ENCODE results near the gene ATP6V0A1. TPM values are rescaled to one million over a fixed set of nuclear protein-coding genes. Genes with fewer than 3 reads are reported as not detected.
"Not testable (repeated sequence)": the region's sequence is repeated elsewhere in the genome, so short reads cannot be mapped to it uniquely, and the experiment has no call there.

Gene ATP6V0A1
- polyA plus RNA-seq, 1 donor from 2014 or later: 92.1 TPM

DNA sequence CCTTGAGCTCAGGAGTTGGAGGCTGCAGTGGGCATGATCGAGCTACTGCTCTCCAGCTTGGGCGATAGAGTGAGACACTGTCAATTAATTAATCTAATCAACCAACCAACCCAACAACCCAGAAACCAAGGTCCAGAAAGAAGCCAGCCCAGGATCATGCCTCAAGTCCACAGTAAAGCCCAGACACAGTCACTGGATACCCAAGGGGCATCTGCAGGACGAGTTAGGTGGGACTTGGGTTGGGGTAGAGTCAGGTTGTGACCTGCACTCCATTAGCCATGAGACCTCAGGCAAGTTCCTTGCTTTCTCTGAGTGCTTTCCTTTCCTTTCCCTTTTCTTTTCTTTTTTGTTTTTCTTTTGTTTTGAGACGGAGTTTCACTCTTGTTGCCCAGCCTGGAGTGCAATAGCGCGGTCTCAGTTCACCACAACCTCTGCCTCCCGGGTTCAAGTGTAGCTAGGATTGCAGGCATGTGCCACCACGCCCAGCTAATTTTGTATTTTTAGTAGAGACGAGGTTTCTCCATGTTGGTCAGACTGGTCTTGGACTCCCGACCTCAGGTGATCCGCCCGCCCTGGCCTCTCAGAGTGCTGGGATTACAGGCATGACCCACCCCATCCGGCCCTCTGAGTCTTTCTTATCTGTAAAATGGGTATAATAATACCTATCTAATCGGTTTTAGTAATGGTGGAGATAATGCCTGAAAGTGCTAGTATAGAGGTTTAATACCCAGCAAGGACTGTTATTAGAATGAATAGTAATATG is 90.5 kb downstream of the ATP6V0A1 start:
- Histone ChIP-seq H3K27me3 (ENCODE audit: insufficient read depth, low read depth, low read length) (no peaks in the 10 kb centered on the region), H3K79me2 (replicated peaks; ENCODE audit: insufficient read depth, low read length) (no peaks in the 10 kb centered on the region), H3K9ac (ENCODE audit: low read length) (no peak overlapping the region), H3K36me3 (ENCODE audit: insufficient read depth, low read length) (no peaks in the 10 kb centered on the region), H3K9me2 (ENCODE audit: insufficient read depth, low read length) (no peaks in the 10 kb centered on the region), H3K4me2 (ENCODE audit: low read length) (no peak overlapping the region), H3K27ac (ENCODE audit: low read length) (no peak overlapping the region), H3K4me3 (ENCODE audit: low read length) (no peak overlapping the region), H2AFZ (ENCODE audit: low read depth, low read length) (no peak overlapping the region), H4K20me1 (ENCODE audit: insufficient read depth) (no peaks in the 10 kb centered on the region), H3F3A (ENCODE audit: insufficient read depth, low read length, poor library complexity, severe bottlenecking) (no peaks in the 10 kb centered on the region), H3K9me3 (ENCODE audit: low read length) (no peaks in the 10 kb centered on the region)
- TF ChIP-seq MXI1 (conservative IDR thresholded peaks at IDR 0.05; ENCODE audit: poor library complexity, severe bottlenecking): no peak
- TF ChIP-seq, protein P1, sequence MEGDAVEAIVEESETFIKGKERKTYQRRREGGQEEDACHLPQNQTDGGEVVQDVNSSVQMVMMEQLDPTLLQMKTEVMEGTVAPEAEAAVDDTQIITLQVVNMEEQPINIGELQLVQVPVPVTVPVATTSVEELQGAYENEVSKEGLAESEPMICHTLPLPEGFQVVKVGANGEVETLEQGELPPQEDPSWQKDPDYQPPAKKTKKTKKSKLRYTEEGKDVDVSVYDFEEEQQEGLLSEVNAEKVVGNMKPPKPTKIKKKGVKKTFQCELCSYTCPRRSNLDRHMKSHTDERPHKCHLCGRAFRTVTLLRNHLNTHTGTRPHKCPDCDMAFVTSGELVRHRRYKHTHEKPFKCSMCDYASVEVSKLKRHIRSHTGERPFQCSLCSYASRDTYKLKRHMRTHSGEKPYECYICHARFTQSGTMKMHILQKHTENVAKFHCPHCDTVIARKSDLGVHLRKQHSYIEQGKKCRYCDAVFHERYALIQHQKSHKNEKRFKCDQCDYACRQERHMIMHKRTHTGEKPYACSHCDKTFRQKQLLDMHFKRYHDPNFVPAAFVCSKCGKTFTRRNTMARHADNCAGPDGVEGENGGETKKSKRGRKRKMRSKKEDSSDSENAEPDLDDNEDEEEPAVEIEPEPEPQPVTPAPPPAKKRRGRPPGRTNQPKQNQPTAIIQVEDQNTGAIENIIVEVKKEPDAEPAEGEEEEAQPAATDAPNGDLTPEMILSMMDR (IDR thresholded peaks at IDR 0.05; ENCODE audit: poor library complexity, severe bottlenecking): no peak

DNA sequence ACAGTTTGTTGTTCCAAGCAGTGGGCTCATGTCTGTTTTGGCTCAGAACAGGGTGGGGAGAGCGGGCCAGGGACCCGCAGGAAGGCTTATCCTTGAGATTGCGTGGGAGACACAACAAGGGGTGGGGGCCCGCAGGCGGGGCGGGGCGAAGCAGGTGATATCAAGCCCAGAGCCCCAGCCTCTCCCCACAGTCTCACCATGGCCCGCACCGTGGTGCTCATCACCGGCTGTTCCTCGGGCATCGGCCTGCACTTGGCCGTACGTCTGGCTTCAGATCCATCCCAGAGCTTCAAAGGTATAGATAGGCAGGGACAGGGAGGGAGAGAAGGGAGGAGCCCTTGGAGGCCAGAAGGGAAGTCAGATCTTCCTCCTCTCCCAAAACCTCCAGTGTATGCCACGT is 94.1 kb downstream of the ATP6V0A1 start, which contains the start of gene HSD17B1:
TSS of gene HSD17B1 (plus strand) at position 188 of the 400 bp plus-strand sequence. CDS start at position 199, 11 bp downstream.
- H3K9me3 ChIP-seq (ENCODE audit: low read length); H3K79me2 ChIP-seq (replicated peaks; ENCODE audit: insufficient read depth, low read length); H3K27ac ChIP-seq (ENCODE audit: low read length); H3K36me3 ChIP-seq (ENCODE audit: insufficient read depth, low read length); H3F3A ChIP-seq (ENCODE audit: insufficient read depth, low read length, poor library complexity, severe bottlenecking); H2AFZ ChIP-seq (ENCODE audit: low read depth, low read length); H3K27me3 ChIP-seq (ENCODE audit: insufficient read depth, low read depth, low read length); H3K9ac ChIP-seq (ENCODE audit: low read length); H3K9me2 ChIP-seq (ENCODE audit: insufficient read depth, low read length); H3K4me2 ChIP-seq (ENCODE audit: low read length); H4K20me1 ChIP-seq (ENCODE audit: insufficient read depth): not testable (repeated sequence)
- H3K4me3 ChIP-seq (ENCODE audit: low read length): peak within 1 kb of the TSS; percentile 85

DNA sequence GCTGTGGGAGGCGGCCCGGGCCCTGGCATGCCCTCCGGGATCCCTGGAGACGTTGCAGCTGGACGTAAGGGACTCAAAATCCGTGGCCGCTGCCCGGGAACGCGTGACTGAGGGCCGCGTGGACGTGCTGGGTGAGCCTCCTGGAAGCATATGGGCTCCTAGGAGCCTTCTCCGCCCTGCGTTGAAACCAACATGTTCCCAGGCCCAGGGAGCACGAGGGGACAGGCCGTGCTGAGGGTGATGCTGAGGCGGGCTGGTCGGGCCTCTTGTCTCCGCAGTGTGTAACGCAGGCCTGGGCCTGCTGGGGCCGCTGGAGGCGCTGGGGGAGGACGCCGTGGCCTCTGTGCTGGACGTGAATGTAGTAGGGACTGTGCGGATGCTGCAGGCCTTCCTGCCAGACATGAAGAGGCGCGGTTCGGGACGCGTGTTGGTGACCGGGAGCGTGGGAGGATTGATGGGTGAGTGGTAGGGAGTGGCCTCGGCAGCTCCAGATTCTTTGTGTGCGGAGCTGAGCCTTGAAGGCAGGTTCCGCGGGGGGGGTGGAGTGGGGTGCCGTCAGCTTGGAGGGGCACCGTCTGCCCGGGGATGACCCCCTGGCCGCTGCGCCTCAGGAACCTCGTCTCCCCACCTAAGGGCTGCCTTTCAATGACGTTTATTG is 94.6 kb downstream of the ATP6V0A1 start:
- Histone ChIP-seq H3F3A (ENCODE audit: insufficient read depth, low read length, poor library complexity, severe bottlenecking) (no peaks in the 10 kb centered on the region), H3K36me3 (ENCODE audit: insufficient read depth, low read length) (no peaks in the 10 kb centered on the region), H3K9ac (ENCODE audit: low read length) (no peak overlapping the region), H2AFZ (ENCODE audit: low read depth, low read length) (no peak overlapping the region), H3K9me3 (ENCODE audit: low read length) (no peaks in the 10 kb centered on the region), H3K4me3 (ENCODE audit: low read length) (peak overlapping the region; percentile 85), H3K27me3 (ENCODE audit: insufficient read depth, low read depth, low read length) (no peaks in the 10 kb centered on the region), H3K79me2 (replicated peaks; ENCODE audit: insufficient read depth, low read length) (no peaks in the 10 kb centered on the region), H4K20me1 (ENCODE audit: insufficient read depth) (no peaks in the 10 kb centered on the region), H3K4me2 (ENCODE audit: low read length) (no peak overlapping the region), H3K27ac (ENCODE audit: low read length) (no peak overlapping the region), H3K9me2 (ENCODE audit: insufficient read depth, low read length) (no peaks in the 10 kb centered on the region)
- TF ChIP-seq POLR2AphosphoS5 (IDR thresholded peaks at IDR 0.05) (no peak), EP300 (conservative IDR thresholded peaks at IDR 0.05; ENCODE audit: poor library complexity, severe bottlenecking) (no peak), SMC3 (conservative IDR thresholded peaks at IDR 0.05; ENCODE audit: poor library complexity) (no peak), RAD21 (conservative IDR thresholded peaks at IDR 0.05) (no peak), EZH2 (IDR thresholded peaks at IDR 0.05; ENCODE audit: borderline replicate concordance, insufficient read depth, low read length, poor library complexity, severe bottlenecking) (no peak), MXI1 (conservative IDR thresholded peaks at IDR 0.05; ENCODE audit: poor library complexity, severe bottlenecking) (no peak), TAF1 (IDR thresholded peaks at IDR 0.05; ENCODE audit: low read depth) (no peak)
- TF ChIP-seq, protein P1 (IDR thresholded peaks at IDR 0.05; ENCODE audit: poor library complexity, severe bottlenecking): no peak
- TF ChIP-seq, protein P2, sequence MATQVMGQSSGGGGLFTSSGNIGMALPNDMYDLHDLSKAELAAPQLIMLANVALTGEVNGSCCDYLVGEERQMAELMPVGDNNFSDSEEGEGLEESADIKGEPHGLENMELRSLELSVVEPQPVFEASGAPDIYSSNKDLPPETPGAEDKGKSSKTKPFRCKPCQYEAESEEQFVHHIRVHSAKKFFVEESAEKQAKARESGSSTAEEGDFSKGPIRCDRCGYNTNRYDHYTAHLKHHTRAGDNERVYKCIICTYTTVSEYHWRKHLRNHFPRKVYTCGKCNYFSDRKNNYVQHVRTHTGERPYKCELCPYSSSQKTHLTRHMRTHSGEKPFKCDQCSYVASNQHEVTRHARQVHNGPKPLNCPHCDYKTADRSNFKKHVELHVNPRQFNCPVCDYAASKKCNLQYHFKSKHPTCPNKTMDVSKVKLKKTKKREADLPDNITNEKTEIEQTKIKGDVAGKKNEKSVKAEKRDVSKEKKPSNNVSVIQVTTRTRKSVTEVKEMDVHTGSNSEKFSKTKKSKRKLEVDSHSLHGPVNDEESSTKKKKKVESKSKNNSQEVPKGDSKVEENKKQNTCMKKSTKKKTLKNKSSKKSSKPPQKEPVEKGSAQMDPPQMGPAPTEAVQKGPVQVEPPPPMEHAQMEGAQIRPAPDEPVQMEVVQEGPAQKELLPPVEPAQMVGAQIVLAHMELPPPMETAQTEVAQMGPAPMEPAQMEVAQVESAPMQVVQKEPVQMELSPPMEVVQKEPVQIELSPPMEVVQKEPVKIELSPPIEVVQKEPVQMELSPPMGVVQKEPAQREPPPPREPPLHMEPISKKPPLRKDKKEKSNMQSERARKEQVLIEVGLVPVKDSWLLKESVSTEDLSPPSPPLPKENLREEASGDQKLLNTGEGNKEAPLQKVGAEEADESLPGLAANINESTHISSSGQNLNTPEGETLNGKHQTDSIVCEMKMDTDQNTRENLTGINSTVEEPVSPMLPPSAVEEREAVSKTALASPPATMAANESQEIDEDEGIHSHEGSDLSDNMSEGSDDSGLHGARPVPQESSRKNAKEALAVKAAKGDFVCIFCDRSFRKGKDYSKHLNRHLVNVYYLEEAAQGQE (IDR thresholded peaks at IDR 0.05; ENCODE audit: borderline replicate concordance): no peak

All from neural cell (in vitro differentiated cells).